GM12878 (cell line): ENCODE data around the gene ABHD6. TPM values are rescaled to one million over a fixed set of nuclear protein-coding genes. Genes with fewer than 3 reads are reported as not detected.

Experiments
- ATAC-seq: fragments of 200-7000 bp; cut with Tn5 transposase; 3 replicates; pipeline ENCODE4 v1.9.1; 2020; ENCODE audit warnings: mild to moderate bottlenecking, moderate library complexity
- BruUV-seq: library from RNA; stranded (reverse); fragments of 400-500 nt; replicated peaks from 2 replicates; lab custom pipeline; 2021; lab: Mats Ljungman, UMichigan
- CTCF ChIA-PET: fragments of 300-600 bp; sonication (Branson Sonifier 250); formaldehyde crosslinking; extraction: SDS; loops from one replicate; lab custom pipeline; 2021; ENCODE audit warnings: inconsistent platforms; lab: Yijun Ruan, JAX
- POLR2A ChIA-PET: fragments of 350-600 bp; formaldehyde crosslinking; extraction: SDS; loops from one replicate; lab custom pipeline; 2021; ENCODE audit warnings: inconsistent platforms; lab: Charles Lee
- RAD21 ChIA-PET: fragments of 300-600 bp; sonication (Branson Sonifier 250); formaldehyde crosslinking; loops from one replicate; lab custom pipeline; 2023; ENCODE audit warnings: antibody characterized with exemption; ENCODE audit not compliant: unreplicated experiment; lab: Charles Lee
- SMC1A ChIA-PET: fragments of 300-600 bp; sonication (Branson Sonifier 250); formaldehyde crosslinking; loops from one replicate; lab custom pipeline; 2023; ENCODE audit not compliant: unreplicated experiment, uncharacterized antibody; lab: Charles Lee
- DNase-seq: peaks from one replicate; pipeline ENCODE4 v3.0.0-alpha.2; 2011; ENCODE audit warnings: low read depth, low spot score
- FAIRE-seq: peaks from 3 replicates; lab custom pipeline; 2011; peaks lifted over from hg19 to GRCh38; lab: Jason Lieb, UNC
- H2AFZ ChIP-seq: 2 replicates; pipeline ENCODE4 v1.6.0; 2011; ENCODE audit warnings: low read depth, low read length, control low read depth; ENCODE audit not compliant: control insufficient read depth
- H3K27ac ChIP-seq: 2 replicates; pipeline ENCODE4 v1.5.1; 2011; ENCODE audit warnings: control low read depth; ENCODE audit not compliant: control insufficient read depth, insufficient read depth
- H3K27me3 ChIP-seq, 2 experiments: replicated peaks in 1 of 2; 2 replicates each; pipeline versions ENCODE4 v1.6.0 to v1.6.1; 2011; ENCODE audit warnings: low read length in 1 of 2; ENCODE audit not compliant: control insufficient read depth in 2 of 2, insufficient read depth in 2 of 2
- H3K36me3 ChIP-seq, 2 experiments: 2 replicates each; pipeline ENCODE4 v1.5.1; 2011; ENCODE audit warnings: low read length in 1 of 2; ENCODE audit not compliant: control insufficient read depth in 2 of 2, insufficient read depth in 2 of 2
- H3K4me1 ChIP-seq: 2 replicates; pipeline ENCODE4 v1.6.1; 2011; ENCODE audit warnings: mild to moderate bottlenecking, low read length, moderate library complexity, mixed read lengths; ENCODE audit not compliant: control insufficient read depth, insufficient read depth
- H3K4me2 ChIP-seq: 2 replicates; pipeline ENCODE4 v1.6.0; 2011; ENCODE audit warnings: control low read depth; ENCODE audit not compliant: control insufficient read depth, insufficient read depth
- H3K4me3 ChIP-seq: fragments of 200-600 bp; sonication (generic); 2 replicates; pipeline ENCODE4 v1.5.1; 2016
- H3K79me2 ChIP-seq: 2 replicates; pipeline ENCODE4 v1.6.0; 2011; ENCODE audit warnings: low read length; ENCODE audit not compliant: control insufficient read depth, insufficient read depth
- H3K9ac ChIP-seq: 2 replicates; pipeline ENCODE4 v1.8.0; 2011; ENCODE audit warnings: low read length, control low read depth, mixed read lengths; ENCODE audit not compliant: control insufficient read depth, insufficient read depth
- H3K9me3 ChIP-seq: replicated peaks from 3 replicates; pipeline ENCODE4 v1.5.1; 2011; ENCODE audit warnings: mild to moderate bottlenecking, low read length; ENCODE audit not compliant: control insufficient read depth, insufficient read depth
- H4K20me1 ChIP-seq: 2 replicates; pipeline ENCODE4 v1.6.0; 2011; ENCODE audit not compliant: control insufficient read depth, insufficient read depth
- FOXK2 ChIP-seq: fragments of 450-650 bp; IDR thresholded peaks from 2 replicates; pipeline ENCODE4 v1.6.1; 2017; ENCODE audit warnings: mild to moderate bottlenecking, moderate library complexity
- HDGF ChIP-seq: fragments of 450-650 bp; IDR thresholded peaks from 2 replicates; pipeline ENCODE4 v1.6.1; 2016; ENCODE audit warnings: antibody characterized with exemption
- KAT2A ChIP-seq: conservative IDR thresholded peaks from 2 replicates; pipeline ENCODE4 v1.6.1; 2011; ENCODE audit warnings: low read depth, low read length; ENCODE audit not compliant: control insufficient read depth
- POLR2AphosphoS2 ChIP-seq: IDR thresholded peaks from 2 replicates; pipeline ENCODE4 v1.6.1; 2011; ENCODE audit warnings: low read depth, mild to moderate bottlenecking, low read length, improper control_type of control experiment, moderate library complexity
- RELA ChIP-seq: fragments of 450-650 bp; IDR thresholded peaks from 2 replicates; pipeline ENCODE4 v1.8.0; 2014; ENCODE audit warnings: borderline replicate concordance; ENCODE audit not compliant: partially characterized antibody
- SIX5 ChIP-seq: IDR thresholded peaks from 2 replicates; pipeline ENCODE4 v1.6.1; 2011; ENCODE audit warnings: mild to moderate bottlenecking, low read depth, low read length, moderate library complexity; ENCODE audit not compliant: severe bottlenecking
- TCF7 ChIP-seq: IDR thresholded peaks from 2 replicates; pipeline ENCODE4 v1.6.1; 2014; ENCODE audit warnings: antibody characterized with exemption, borderline replicate concordance
- WRNIP1 ChIP-seq: IDR thresholded peaks from 2 replicates; pipeline ENCODE4 v1.6.1; 2011; ENCODE audit warnings: low read depth, low read length, improper control_type of control experiment, borderline replicate concordance
- WGBS: methylation state at CpG from one replicate; pipeline ENCODE4 v1.1.6; 2016; ENCODE audit warnings: low lambda C conversion rate; ENCODE audit not compliant: insufficient replicate concordance, insufficient coverage; ENCODE audit errors: missing lambda C conversion rate; 5-methylcytosine and 5-hydroxymethylcytosine counted together
- in situ Hi-C: fragments of 300-500 bp; cut with MboI; formaldehyde crosslinking; loops from 9 replicates; pipeline ENCODE4 v1.14.3; 2018; ENCODE audit warnings: mixed read lengths
- intact Hi-C: fragments of 100-400 bp; cut with micrococcal nuclease; formaldehyde crosslinking; loops from one replicate; pipeline ENCODE4 v1.14.2; 2022; ENCODE audit not compliant: unreplicated experiment
- polyA plus RNA-seq, 11 experiments: library from polyadenylated mRNA; depleted of rRNA in 4 of 11; unstranded in 6 of 11; stranded (reverse) in 5 of 11; fragments of >200 nt; fragmentation: Nextera tagmentation in 4 of 11; fragmentation: Illumina TruSeq in 1 of 11; extraction: Ambion mirVana in 4 of 11; extraction: Trizol in 1 of 11; gene quantifications; 1 replicate in 1 of 11; 2 replicates in 10 of 11; pipeline versions ENCODE4 v1.2.1 to v1.2.3, GENCODE V29; 2011 to 2016; ENCODE audit warnings: inconsistent platforms in 2 of 11, missing spikeins in 2 of 11, low read depth in 1 of 11
- total RNA-seq, 4 experiments: library from RNA; depleted of rRNA in 3 of 4; stranded (reverse); fragments of >200 nt in 3 of 4; fragmentation: Illumina TruSeq in 1 of 4; extraction: Trizol in 1 of 4; gene quantifications; 2 replicates each; pipeline versions ENCODE4 v1.2.1 to v1.2.3, GENCODE V29; 2013 to 2021
- TF ChIP-seq, protein P1 (sequence below): fragments of 450-650 bp; IDR thresholded peaks from 2 replicates; pipeline ENCODE4 v1.6.1; 2016; ENCODE audit warnings: mild to moderate bottlenecking, moderate library complexity, borderline replicate concordance
- TF ChIP-seq, protein P2 (sequence below): IDR thresholded peaks from 2 replicates; pipeline ENCODE4 v1.6.1; 2012; ENCODE audit warnings: low read depth, low read length, improper control_type of control experiment

ABHD6 gene
- total and polyA plus RNA-seq, 10 of the 15 experiments (the other 5 are each of a cell fraction or from before 2014, with no cell fraction given): 1.4 to 33.2 (median 3.2) TPM

DNA sequence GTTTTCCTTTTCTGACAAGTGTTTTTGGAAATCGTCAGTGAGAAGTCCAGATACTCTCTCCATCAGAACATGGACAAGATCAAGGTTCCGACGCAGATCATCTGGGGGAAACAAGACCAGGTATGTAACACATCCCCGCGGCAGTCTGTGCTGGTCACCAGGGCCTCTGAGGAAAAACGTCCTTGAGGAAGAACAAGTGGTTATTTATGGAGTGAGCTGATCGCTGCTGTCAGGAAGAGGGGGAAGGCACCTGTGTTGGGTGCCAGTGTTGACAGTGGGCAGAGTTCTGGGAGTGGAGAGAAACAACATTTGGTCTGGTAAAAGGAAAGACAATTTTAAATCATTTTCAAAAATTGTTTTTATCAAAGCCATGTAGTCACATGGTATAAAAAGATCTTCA is 47.7 kb downstream of the ABHD6 start:
- Histone ChIP-seq H3K27ac (no peak overlapping the region), H3K9me3 (no peaks in the 10 kb centered on the region), H3K4me2 (no peak overlapping the region), H4K20me1 (no peaks in the 10 kb centered on the region), H3K9ac (no peak overlapping the region), H2AFZ (no peak overlapping the region), H3K4me3 (no peak overlapping the region), H3K27me3 (no peaks in the 10 kb centered on the region), H3K4me1 (no peaks in the 10 kb centered on the region), H3K36me3 (peaks cover 2 to 11% of the 10 kb centered on the region in 2 experiments; a peak in 2 of 4 replicates), H3K79me2 (no peaks in the 10 kb centered on the region)
- DNase-seq: no peak
- no peak for TF ChIP-seq HDGF
- TF ChIP-seq, protein P1, sequence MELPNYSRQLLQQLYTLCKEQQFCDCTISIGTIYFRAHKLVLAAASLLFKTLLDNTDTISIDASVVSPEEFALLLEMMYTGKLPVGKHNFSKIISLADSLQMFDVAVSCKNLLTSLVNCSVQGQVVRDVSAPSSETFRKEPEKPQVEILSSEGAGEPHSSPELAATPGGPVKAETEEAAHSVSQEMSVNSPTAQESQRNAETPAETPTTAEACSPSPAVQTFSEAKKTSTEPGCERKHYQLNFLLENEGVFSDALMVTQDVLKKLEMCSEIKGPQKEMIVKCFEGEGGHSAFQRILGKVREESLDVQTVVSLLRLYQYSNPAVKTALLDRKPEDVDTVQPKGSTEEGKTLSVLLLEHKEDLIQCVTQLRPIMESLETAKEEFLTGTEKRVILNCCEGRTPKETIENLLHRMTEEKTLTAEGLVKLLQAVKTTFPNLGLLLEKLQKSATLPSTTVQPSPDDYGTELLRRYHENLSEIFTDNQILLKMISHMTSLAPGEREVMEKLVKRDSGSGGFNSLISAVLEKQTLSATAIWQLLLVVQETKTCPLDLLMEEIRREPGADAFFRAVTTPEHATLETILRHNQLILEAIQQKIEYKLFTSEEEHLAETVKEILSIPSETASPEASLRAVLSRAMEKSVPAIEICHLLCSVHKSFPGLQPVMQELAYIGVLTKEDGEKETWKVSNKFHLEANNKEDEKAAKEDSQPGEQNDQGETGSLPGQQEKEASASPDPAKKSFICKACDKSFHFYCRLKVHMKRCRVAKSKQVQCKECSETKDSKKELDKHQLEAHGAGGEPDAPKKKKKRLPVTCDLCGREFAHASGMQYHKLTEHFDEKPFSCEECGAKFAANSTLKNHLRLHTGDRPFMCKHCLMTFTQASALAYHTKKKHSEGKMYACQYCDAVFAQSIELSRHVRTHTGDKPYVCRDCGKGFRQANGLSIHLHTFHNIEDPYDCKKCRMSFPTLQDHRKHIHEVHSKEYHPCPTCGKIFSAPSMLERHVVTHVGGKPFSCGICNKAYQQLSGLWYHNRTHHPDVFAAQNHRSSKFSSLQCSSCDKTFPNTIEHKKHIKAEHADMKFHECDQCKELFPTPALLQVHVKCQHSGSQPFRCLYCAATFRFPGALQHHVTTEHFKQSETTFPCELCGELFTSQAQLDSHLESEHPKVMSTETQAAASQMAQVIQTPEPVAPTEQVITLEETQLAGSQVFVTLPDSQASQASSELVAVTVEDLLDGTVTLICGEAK: no peak
- TF ChIP-seq TCF7: no peak
- no peak for TF ChIP-seq WRNIP1
- TF ChIP-seq FOXK2: no peak
- TF ChIP-seq, protein P2, sequence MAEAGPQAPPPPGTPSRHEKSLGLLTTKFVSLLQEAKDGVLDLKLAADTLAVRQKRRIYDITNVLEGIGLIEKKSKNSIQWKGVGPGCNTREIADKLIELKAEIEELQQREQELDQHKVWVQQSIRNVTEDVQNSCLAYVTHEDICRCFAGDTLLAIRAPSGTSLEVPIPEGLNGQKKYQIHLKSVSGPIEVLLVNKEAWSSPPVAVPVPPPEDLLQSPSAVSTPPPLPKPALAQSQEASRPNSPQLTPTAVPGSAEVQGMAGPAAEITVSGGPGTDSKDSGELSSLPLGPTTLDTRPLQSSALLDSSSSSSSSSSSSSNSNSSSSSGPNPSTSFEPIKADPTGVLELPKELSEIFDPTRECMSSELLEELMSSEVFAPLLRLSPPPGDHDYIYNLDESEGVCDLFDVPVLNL: no peak
- TF ChIP-seq POLR2AphosphoS2: no peak
- no peak for TF ChIP-seq RELA
- TF ChIP-seq SIX5: no peak
- no peak for TF ChIP-seq KAT2A
- SMC1A ChIA-PET: interaction anchor here (0.7 kb wide), 1 partner anchor 10 kb away, joined by 3 read pairs; no protein-coding TSS in a partner anchor
- CTCF ChIA-PET: interaction anchor here (2.6 kb wide), 1 partner anchor 21 kb away, joined by 9 read pairs; the partner anchor contains the start of genes HTD2 and RPP14
- in situ Hi-C loops (no loop called here), intact Hi-C loops (no loop called here)
- POLR2A ChIA-PET: no interaction called here
- no peak for ATAC-seq
- RAD21 ChIA-PET: no interaction called here
- 83% methylated on average over 7 of the region's 7 CpGs for WGBS
- no TSS peak for BruUV-seq
- FAIRE-seq: no peak
